ENCODE results near the gene FOXJ1.
A peak's percentile ranks its signal among the peaks of the same experiment; 100 is the strongest.

FOXJ1 gene

GRCh38 chr17:76107509-76107908 is 33.5 kb downstream of the FOXJ1 start:
- Histone ChIP-seq H3K36me3 (ENCODE audit: control insufficient read depth in 5 of 5, insufficient read depth in 5 of 5, low read length in 5 of 5) (no peaks in the 10 kb centered on the region), H3K4me1 (ENCODE audit: control insufficient read depth in 5 of 5, insufficient read depth in 5 of 5, low read length in 5 of 5) (peaks cover 5 to 16% (median 14%) of the 10 kb centered on the region in 5 donors), H3K9ac (ENCODE audit: low read length in 5 of 5) (no peak overlapping the region), H3K9me3 (ENCODE audit: control insufficient read depth in 5 of 5, low read length in 5 of 5) (no peaks in the 10 kb centered on the region), H3K27me3 (ENCODE audit: control insufficient read depth in 5 of 5, insufficient read depth in 4 of 5, low read length in 5 of 5) (no peaks in the 10 kb centered on the region), H3K27ac (ENCODE audit: low read depth, low read length) (no peak overlapping the region), H3K4me3 (ENCODE audit: low read depth in 1 of 5, low read length in 5 of 5) (no peak overlapping the region)

GRCh38 chr17:76106703-76107102 is 34.3 kb downstream of the FOXJ1 start:
- no peak overlapping the region for H3K4me3 ChIP-seq (ENCODE audit: low read depth in 1 of 5, low read length in 5 of 5)
- peaks cover 6 to 22% (median 20%) of the 10 kb centered on the region in 5 donors for H3K4me1 ChIP-seq (ENCODE audit: control insufficient read depth in 5 of 5, insufficient read depth in 5 of 5, low read length in 5 of 5)
- H3K9ac ChIP-seq (ENCODE audit: low read length in 5 of 5), result no peak overlapping the region
- peaks cover 0 to 5% (median 1%) of the 10 kb centered on the region in 5 donors for H3K36me3 ChIP-seq (ENCODE audit: control insufficient read depth in 5 of 5, insufficient read depth in 5 of 5, low read length in 5 of 5)
- no peaks in the 10 kb centered on the region for H3K9me3 ChIP-seq (ENCODE audit: control insufficient read depth in 5 of 5, low read length in 5 of 5)
- no peak overlapping the region for H3K27ac ChIP-seq (ENCODE audit: low read depth, low read length)
- H3K27me3 ChIP-seq (ENCODE audit: control insufficient read depth in 5 of 5, insufficient read depth in 4 of 5, low read length in 5 of 5), result no peaks in the 10 kb centered on the region

- no peak overlapping the region for H3K27ac ChIP-seq (ENCODE audit: low read depth, low read length)
Measured at GRCh38 chr17:76104896-76105231, 36.2 kb downstream of the FOXJ1 start.

GRCh38 chr17:76104140-76104895 is 36.7 kb downstream of the FOXJ1 start:
- Histone ChIP-seq H3K27me3 (ENCODE audit: control insufficient read depth in 5 of 5, insufficient read depth in 4 of 5, low read length in 5 of 5) (no peaks in the 10 kb centered on the region), H3K27ac (ENCODE audit: low read depth, low read length) (peak overlapping the region; percentile 72), H3K4me3 (ENCODE audit: low read depth in 1 of 5, low read length in 5 of 5) (peak overlapping the region; percentile 63 to 94 (median 79)), H3K9me3 (ENCODE audit: control insufficient read depth in 5 of 5, low read length in 5 of 5) (no peaks in the 10 kb centered on the region), H3K4me1 (ENCODE audit: control insufficient read depth in 5 of 5, insufficient read depth in 5 of 5, low read length in 5 of 5) (peaks cover 6 to 22% (median 20%) of the 10 kb centered on the region in 5 donors), H3K36me3 (ENCODE audit: control insufficient read depth in 5 of 5, insufficient read depth in 5 of 5, low read length in 5 of 5) (peaks cover 0 to 28% (median 17%) of the 10 kb centered on the region in 5 donors), H3K9ac (ENCODE audit: low read length in 5 of 5) (peak overlapping the region in 4 of 5 donors; percentile 53 to 96 (median 84))

More at GRCh38 chr17:76104896-76105231, 36.2 kb downstream of the FOXJ1 start:
- no peak overlapping the region for H3K9ac ChIP-seq (ENCODE audit: low read length in 5 of 5)
- peaks cover 0 to 23% (median 13%) of the 10 kb centered on the region in 5 donors for H3K36me3 ChIP-seq (ENCODE audit: control insufficient read depth in 5 of 5, insufficient read depth in 5 of 5, low read length in 5 of 5)
- peaks cover 6 to 22% (median 20%) of the 10 kb centered on the region in 5 donors for H3K4me1 ChIP-seq (ENCODE audit: control insufficient read depth in 5 of 5, insufficient read depth in 5 of 5, low read length in 5 of 5)
- no peaks in the 10 kb centered on the region for H3K9me3 ChIP-seq (ENCODE audit: control insufficient read depth in 5 of 5, low read length in 5 of 5)
- H3K4me3 ChIP-seq (ENCODE audit: low read depth in 1 of 5, low read length in 5 of 5), result no peak overlapping the region
- H3K27me3 ChIP-seq (ENCODE audit: control insufficient read depth in 5 of 5, insufficient read depth in 4 of 5, low read length in 5 of 5), result no peaks in the 10 kb centered on the region

GRCh38 chr17:76103274-76104139 is 37.5 kb downstream of the FOXJ1 start, which contains the start of gene EXOC7:
TSS of gene EXOC7 (minus strand) at chr17:76103787. CDS start at chr17:76103692, 95 bp downstream.
- Histone ChIP-seq H3K36me3 (ENCODE audit: control insufficient read depth in 5 of 5, insufficient read depth in 5 of 5, low read length in 5 of 5) (peaks cover 3 to 32% (median 17%) of the 10 kb centered on the region in 5 donors), H3K4me3 (ENCODE audit: low read depth in 1 of 5, low read length in 5 of 5) (peak within 1 kb of the TSS; percentile 63 to 99 (median 79)), H3K9me3 (ENCODE audit: control insufficient read depth in 5 of 5, low read length in 5 of 5) (no peaks in the 10 kb centered on the region), H3K27me3 (ENCODE audit: control insufficient read depth in 5 of 5, insufficient read depth in 4 of 5, low read length in 5 of 5) (no peaks in the 10 kb centered on the region), H3K9ac (ENCODE audit: low read length in 5 of 5) (peak within 1 kb of the TSS; percentile 53 to 96 (median 87)), H3K4me1 (ENCODE audit: control insufficient read depth in 5 of 5, insufficient read depth in 5 of 5, low read length in 5 of 5) (peaks cover 6 to 22% (median 20%) of the 10 kb centered on the region in 5 donors), H3K27ac (ENCODE audit: low read depth, low read length) (peak within 1 kb of the TSS; percentile 72)

GRCh38 chr17:76102944-76103273 is 38.1 kb downstream of the FOXJ1 start:
- Histone ChIP-seq H3K9ac (ENCODE audit: low read length in 5 of 5) (peak overlapping the region; percentile 53 to 96 (median 87)), H3K4me1 (ENCODE audit: control insufficient read depth in 5 of 5, insufficient read depth in 5 of 5, low read length in 5 of 5) (peaks cover 6 to 22% (median 20%) of the 10 kb centered on the region in 5 donors), H3K9me3 (ENCODE audit: control insufficient read depth in 5 of 5, low read length in 5 of 5) (no peaks in the 10 kb centered on the region), H3K4me3 (ENCODE audit: low read depth in 1 of 5, low read length in 5 of 5) (peak overlapping the region; percentile 63 to 99 (median 79)), H3K27ac (ENCODE audit: low read depth, low read length) (peak overlapping the region; percentile 72), H3K27me3 (ENCODE audit: control insufficient read depth in 5 of 5, insufficient read depth in 4 of 5, low read length in 5 of 5) (no peaks in the 10 kb centered on the region), H3K36me3 (ENCODE audit: control insufficient read depth in 5 of 5, insufficient read depth in 5 of 5, low read length in 5 of 5) (peaks cover 3 to 36% (median 18%) of the 10 kb centered on the region in 5 donors)

GRCh38 chr17:76097716-76098295 is 43.2 kb downstream of the FOXJ1 start:
- no peaks in the 10 kb centered on the region for H3K9me3 ChIP-seq (ENCODE audit: control insufficient read depth in 5 of 5, low read length in 5 of 5)
- H3K4me3 ChIP-seq (ENCODE audit: low read depth in 1 of 5, low read length in 5 of 5), result no peak overlapping the region
- no peaks in the 10 kb centered on the region for H3K27me3 ChIP-seq (ENCODE audit: control insufficient read depth in 5 of 5, insufficient read depth in 4 of 5, low read length in 5 of 5)
- H3K9ac ChIP-seq (ENCODE audit: low read length in 5 of 5), result no peak overlapping the region
- peaks cover 4 to 10% (median 7%) of the 10 kb centered on the region in 5 donors for H3K4me1 ChIP-seq (ENCODE audit: control insufficient read depth in 5 of 5, insufficient read depth in 5 of 5, low read length in 5 of 5)
- H3K36me3 ChIP-seq (ENCODE audit: control insufficient read depth in 5 of 5, insufficient read depth in 5 of 5, low read length in 5 of 5), result peaks cover 7 to 79% (median 61%) of the 10 kb centered on the region in 5 donors
- H3K27ac ChIP-seq (ENCODE audit: low read depth, low read length), result no peak overlapping the region

- peaks cover 7 to 83% (median 62%) of the 10 kb centered on the region in 5 donors for H3K36me3 ChIP-seq (ENCODE audit: control insufficient read depth in 5 of 5, insufficient read depth in 5 of 5, low read length in 5 of 5)
- H3K4me3 ChIP-seq (ENCODE audit: low read depth in 1 of 5, low read length in 5 of 5), result no peak overlapping the region
- H3K9me3 ChIP-seq (ENCODE audit: control insufficient read depth in 5 of 5, low read length in 5 of 5), result no peaks in the 10 kb centered on the region
- H3K27ac ChIP-seq (ENCODE audit: low read depth, low read length), result no peak overlapping the region
- no peaks in the 10 kb centered on the region for H3K27me3 ChIP-seq (ENCODE audit: control insufficient read depth in 5 of 5, insufficient read depth in 4 of 5, low read length in 5 of 5)
- peaks cover 0 to 7% (median 0%) of the 10 kb centered on the region in 5 donors for H3K4me1 ChIP-seq (ENCODE audit: control insufficient read depth in 5 of 5, insufficient read depth in 5 of 5, low read length in 5 of 5)
- no peak overlapping the region for H3K9ac ChIP-seq (ENCODE audit: low read length in 5 of 5)
Measured at GRCh38 chr17:76095943-76096342, 45.1 kb downstream of the FOXJ1 start.

GRCh38 chr17:76094046-76094445 is 47.0 kb downstream of the FOXJ1 start:
- Histone ChIP-seq H3K9ac (ENCODE audit: low read length in 5 of 5) (no peak overlapping the region), H3K36me3 (ENCODE audit: control insufficient read depth in 5 of 5, insufficient read depth in 5 of 5, low read length in 5 of 5) (peaks cover 7 to 85% (median 73%) of the 10 kb centered on the region in 5 donors), H3K27me3 (ENCODE audit: control insufficient read depth in 5 of 5, insufficient read depth in 4 of 5, low read length in 5 of 5) (no peaks in the 10 kb centered on the region), H3K9me3 (ENCODE audit: control insufficient read depth in 5 of 5, low read length in 5 of 5) (no peaks in the 10 kb centered on the region), H3K4me3 (ENCODE audit: low read depth in 1 of 5, low read length in 5 of 5) (no peak overlapping the region), H3K4me1 (ENCODE audit: control insufficient read depth in 5 of 5, insufficient read depth in 5 of 5, low read length in 5 of 5) (peaks cover 0 to 7% (median 0%) of the 10 kb centered on the region in 5 donors), H3K27ac (ENCODE audit: low read depth, low read length) (no peak overlapping the region)

Measured in subcutaneous abdominal adipose tissue (tissue), 5 donors.